NCI-H748 (cell line): ENCODE data around the gene ADSL.
"Not testable (repeated sequence)": the region's sequence is repeated elsewhere in the genome, so short reads cannot be mapped to it uniquely, and the experiment has no call there.

Experiments
- DNase-seq: peaks from one replicate; lab custom pipeline; 2025; ENCODE audit not compliant: unreplicated experiment; lab: John Stamatoyannopoulos, UW

ADSL gene

DNA sequence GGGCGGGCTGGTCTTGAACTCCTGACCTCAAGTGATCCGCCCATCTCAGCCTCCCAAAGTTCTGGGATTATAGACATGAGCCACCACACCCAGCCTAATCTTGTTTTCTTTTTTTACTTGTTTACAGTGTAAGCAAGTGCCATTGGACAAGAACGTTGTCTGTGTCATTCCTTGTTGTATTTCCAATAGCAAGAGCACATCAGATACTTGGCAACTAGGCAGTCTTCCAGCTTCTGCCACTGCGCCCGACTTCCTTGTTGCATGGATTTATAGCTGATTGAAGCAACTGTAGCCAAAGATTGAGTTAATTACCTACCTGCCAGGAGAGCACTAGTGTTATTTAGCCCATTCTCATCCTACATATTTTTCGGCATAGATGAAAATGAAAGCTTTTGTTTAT is 21.0 kb downstream of the ADSL start:
- DNase-seq, result no peak

DNA sequence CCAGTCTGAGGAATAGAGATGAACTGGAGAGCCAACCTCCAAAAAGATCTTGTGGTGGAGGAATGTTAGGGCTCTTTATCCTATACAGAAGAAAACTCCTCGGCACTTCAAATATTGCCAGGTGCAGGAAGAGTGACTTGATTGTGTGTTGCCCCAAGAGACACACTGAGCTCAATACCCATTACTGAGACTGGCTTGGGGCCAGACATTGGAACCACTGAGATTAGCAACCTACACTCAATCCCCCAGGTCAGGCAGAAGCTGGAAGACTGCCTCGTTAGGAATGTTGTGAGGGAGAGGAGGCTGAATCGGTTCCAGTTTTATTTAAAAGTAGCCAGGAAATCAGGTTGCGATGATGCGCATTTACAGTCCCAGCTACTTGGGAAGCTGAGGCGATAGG is 21.7 kb downstream of the ADSL start:
- DNase-seq, result no peak

DNA sequence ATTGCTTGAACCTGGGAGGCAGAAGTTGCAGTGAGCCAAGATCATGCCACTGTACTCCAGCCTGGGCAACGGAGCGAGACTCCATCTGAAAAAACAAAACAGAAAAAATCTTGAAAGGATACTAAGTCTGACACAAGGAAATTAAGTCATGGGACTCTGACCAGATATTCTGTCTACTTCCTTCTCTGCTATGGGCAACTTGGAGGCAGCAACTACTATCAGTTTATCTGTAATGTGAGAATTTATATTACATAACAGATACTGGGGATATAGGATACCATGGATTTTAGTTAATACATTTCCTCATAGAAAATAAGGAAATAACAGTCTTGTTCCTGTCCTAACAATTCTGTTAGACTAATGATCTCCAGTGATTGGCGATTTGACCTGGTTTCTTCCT is 22.5 kb downstream of the ADSL start:
- no peak for DNase-seq

DNA sequence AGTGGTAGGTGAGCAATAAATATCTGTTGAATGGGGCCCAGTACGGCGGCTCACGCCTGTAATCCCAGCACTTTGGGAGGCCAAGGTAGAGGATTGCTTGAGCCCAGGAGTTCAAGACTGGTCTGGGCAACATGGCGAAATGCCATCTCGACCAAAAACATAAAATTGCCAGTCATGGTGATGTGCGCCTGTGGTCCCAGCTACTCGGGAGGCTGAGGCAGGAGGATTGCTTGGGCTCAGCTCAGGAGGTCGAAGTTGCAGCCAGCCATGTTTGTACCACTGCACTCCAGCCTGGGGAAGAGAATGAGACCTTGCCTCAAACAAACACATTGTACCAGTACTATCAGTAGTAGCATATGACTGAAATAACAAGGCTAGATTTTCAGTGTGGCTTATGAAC is 28.3 kb downstream of the ADSL start:
- DNase-seq, result no peak

DNA sequence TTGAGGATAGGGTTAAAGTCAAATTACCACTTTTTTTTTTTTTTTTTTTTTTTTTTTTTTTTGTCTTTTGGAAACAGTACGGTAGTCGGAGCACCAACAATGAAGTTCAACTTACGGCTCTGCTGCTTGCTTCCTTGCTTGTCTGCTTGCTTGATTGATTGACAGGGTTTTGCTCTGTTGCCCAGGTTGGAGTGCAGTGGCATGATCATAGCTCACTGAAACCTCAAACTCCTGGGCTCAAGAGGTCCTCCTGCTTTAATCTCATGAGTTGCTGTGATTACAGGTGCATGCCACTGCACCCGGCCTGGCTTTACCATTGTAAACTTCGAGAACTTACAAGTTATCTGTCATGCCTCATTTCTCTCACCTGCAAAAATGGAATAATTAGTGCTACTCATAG is 29.8 kb downstream of the ADSL start:
- DNase-seq, result no peak

DNA sequence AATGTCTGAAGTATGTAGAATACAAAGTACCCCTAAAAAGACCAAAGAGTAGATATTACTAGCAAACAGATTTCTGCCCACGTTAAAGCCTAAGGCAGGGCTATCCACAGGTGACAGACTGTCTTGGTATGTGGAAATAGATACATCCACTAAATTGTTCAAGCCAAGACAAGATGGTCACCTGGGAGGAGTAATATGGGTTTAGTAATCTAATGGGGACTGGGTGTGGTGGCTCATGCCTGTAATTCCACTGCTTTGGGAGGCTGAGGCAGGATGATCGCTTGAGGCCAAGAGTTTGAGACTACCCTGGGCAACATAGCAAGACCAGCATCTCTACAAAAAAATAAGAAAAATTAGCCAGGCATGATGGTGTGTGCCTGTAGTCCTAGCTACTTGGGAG is 31.6 kb downstream of the ADSL start:
- no peak for DNase-seq

DNA sequence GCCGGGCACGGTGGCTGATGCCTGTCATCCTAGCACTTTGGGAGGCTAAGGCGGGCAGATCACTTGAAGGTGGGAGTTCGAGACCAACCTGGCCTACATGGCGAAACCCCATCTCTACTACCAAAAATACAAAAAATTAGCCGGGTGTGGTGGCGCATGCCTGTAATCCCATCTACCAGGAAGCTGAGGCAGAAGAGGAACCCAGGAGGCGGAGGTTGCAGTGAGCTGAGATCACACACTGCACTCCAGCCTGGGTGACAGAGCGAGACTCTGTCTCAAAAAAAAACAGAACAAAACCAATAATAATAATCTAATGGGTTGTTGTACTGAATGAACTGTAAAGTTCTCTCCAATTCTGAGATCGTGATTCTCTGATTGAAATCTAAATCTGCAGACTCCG is 32.1 kb downstream of the ADSL start:
- DNase-seq, result not testable (repeated sequence)

DNA sequence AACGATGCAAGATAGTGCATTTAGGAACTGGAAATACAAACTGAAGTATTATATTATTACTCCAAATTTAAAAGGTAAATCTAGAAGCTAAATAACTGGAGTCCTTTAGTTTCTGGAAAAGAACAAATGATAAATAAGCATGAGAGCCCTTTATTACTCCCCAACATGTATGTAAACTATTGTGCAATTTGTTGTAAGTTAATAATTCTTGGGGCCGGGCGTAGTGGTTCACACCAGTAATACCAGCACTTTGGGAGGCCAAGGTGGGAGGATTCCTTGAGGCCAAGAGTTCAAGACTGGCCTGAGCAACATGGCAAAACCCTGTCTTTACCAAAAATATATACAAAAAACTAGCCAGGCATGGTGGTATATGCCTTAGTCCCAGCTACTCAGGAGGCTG is 35.2 kb downstream of the ADSL start:
- DNase-seq, result no peak

DNA sequence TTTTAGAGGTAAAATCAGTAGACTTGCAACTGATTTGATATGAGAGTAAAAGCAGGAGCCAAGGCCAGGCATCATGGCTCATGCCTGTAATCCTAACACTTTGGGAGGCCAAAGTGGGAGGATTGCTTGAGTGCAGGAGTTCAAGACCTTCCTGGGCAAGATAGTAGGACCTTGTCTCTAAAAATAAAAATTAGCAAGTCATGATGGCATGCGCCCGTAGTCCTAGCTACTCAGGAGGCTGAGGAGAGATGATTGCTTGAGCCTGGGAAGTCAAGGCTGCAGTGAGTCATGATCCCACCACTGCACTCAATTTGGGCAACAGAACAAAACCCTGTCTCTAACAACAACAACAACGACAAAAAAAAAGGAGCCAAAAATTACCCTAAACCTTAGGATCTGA is 37.6 kb downstream of the ADSL start:
- DNase-seq, result no peak

DNA sequence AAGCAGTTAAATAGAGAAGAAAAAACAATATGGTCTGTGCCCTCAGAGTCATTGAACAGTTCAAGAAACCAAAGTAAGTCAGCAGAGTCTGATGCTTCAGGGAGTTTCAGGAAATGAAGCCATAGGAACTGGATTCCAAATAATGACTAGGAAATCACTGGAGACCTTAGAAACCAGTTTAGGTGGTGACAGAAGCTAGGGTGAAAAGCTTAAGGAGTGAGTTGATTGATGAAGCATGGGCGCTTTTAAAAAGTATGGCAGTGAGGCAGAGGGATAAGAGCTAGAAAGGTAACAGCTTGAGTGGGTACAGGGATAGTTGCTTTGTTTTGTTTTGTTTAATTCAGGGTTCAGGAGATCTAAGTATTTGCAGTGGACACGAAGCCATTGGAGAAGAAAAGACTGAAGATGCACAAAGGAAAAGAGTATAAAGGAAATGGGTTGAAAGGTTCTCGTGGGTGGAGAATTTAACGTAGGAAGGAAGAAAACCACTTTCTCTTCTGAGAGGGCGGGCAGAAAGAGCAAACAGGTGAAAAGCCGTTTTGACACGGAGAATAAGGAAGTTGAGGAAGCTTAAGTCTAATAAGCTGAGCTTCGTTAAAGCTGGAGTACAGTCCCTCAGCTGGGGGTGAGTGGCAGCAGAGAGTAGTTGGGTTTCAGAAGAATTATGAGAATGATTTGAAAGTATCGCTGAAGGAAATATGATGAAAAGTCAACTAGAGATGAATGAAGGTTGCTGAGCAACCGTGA is 38.9 kb downstream of the ADSL start:
- DNase-seq, result no peak

DNA sequence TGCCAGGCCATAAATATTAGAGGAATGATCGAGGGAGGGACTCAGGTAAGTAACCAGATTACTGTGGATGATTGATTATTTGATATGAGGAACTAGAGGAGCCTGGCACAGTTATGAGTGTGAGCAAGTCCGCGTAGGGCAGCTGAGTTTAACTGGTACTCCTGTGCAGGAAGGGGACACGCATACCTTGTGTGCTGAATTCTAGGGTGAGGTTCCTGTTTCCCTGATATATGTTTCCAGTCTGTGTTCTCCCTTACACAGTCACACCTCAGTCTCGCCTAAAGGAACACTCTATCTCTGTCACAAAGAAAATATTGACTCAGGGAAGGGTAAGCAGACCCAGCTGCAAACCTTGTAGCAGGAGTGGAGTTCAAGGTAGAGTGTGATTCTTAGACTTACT is 41.4 kb downstream of the ADSL start:
- DNase-seq, result no peak

DNA sequence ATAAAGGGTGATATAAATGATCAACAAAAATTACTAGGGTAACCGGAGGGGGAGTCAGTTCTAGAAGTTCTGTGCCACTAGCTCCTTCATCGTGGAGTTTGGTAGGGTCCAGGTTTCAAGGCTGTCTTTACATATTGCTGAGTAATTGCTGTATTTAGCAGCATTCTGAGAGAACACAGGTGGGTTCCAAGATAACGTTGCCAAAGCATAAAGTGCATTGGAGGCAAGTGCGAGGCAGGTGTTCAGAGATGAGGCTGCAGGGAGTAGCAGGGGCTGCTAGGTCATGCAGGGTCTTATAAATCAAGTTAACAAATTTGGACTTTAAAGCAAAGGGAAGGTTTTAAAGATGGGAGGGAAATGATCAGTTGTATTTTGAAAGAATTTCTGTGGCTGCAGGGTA is 41.9 kb downstream of the ADSL start:
- DNase-seq, result no peak

DNA sequence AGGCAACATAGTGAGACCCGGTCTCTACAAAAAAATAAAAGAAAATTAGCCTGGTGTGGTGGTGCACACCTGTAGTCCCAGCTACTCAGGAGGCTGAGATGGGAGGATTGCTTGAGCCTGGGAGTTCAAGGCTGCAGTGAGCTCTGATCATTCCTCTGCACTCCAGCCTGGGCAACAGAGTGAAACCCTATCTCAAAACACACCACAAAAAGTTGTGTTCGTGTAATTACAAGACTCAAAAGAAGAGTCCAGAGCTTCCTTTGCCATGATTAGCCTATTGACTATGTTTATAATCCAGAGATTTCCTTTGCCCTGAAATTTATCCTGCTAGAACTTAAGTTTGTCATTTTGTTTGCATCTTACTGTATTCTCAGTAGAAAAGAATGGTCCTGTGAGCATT is 45.1 kb downstream of the ADSL start:
- DNase-seq, result no peak

DNA sequence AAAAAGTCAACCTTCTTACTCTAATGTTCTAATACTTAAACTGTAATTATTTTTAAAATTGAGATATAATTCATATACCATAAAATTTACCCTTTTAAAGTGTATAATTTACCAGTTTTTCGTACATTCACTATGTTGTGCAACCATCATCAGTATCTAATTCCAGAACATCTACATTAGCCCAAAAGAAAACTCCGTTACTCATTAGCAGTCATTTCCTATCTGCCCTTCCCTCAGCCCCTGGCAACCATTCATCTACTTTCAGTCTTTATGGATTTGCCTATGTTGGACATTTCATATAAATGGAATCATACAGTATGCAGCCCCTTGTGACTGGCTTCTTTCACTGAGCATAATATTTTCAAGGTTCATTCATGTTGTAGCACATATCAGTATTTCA is 46.3 kb downstream of the ADSL start:
- no peak for DNase-seq

DNA sequence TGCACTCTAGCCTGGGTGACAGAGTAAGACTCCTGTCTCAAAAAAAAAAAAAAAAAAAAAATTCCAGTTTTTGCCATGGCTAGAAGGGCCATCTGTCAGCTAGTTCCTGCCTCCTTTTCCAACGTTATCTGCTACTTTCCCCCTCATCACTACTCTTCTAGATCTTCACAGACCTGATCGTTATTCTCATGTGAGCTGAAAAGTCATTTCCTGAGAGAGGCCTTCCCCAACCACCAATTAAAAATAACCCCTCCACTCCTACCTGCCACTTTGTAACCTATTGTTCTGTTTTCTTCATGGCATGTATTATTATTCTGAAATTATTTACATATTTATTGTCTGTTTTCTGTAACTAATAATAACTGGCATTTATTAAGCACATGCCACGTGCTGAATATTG is 48.3 kb downstream of the ADSL start:
- DNase-seq, result no peak

DNA sequence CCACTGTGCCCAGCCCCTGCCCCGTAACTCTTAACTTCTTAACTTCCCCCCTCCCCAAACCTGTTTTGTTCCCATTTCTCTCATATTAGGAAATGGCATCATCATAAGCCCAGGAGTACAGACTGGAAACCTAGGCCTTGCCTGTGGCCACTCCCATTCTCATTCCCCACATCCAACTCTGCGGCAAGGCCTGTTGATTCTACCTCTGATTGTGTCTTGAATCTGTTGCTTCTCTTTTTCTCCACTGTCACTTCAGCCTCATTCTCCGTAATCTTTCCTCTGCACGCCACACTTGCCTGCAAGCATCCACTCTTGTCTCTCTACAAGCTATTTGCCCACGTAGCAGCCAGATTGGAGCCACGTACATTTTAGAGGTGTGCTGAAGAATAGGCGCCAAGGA is 49.3 kb downstream of the ADSL start:
- no peak for DNase-seq

DNA sequence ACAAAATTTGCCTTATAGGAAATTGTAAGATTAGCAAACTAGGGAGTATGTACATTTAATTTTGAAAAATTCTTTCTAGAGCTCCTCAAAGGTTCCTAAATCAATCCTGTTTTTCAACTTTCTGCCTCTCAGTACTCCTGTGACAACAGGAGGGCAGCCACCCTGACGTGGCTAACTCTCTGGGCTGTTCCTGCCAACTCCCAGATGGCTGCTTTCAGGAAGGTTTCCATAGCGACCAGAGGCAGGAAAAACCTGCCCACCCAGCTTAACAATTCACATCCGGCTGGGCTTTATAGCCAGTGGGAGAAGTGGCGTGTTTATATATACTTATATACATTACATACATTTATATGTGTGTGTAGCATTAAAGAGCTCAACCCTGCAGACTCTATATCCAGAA is 50.6 kb downstream of the ADSL start:
- DNase-seq, result peak; percentile 96

DNA sequence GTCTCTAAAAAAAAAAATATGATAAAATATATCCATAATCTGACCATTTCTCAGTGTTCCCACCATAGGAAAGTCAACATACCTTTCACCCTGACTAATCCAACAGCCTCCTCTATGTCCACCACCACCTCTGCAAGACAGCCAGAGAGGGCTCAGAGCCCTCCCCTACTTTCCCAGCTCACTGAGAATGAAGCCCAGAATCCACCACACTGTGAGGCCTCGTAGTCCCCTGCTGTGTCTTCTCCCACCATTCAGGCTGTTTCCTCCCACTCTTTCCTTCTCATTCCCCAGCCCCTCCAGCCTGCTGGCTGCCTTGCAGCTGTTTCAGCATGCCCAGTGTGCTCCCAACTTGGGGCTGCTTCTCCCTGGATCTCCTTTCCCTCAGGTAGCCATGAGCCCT is 51.1 kb downstream of the ADSL start:
- DNase-seq, result no peak

DNA sequence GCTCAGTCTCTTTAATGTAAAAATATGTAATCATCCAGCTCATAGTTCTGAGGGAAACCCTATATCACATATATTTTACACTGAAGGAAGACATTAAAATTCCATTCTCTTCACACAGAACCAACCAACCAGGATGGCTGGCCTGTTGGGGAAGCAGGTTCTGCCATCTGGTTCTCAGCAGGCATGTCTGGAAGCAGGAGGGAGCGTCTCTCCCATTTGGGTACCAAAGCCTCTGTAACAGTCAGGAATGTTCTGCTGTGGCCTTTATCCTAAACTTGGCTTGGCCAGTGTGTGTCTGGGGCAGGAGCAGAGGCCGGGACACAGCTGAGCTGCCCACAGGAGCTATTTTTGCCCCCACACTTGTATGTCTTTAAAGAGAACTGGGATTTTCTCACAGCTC is 53.3 kb downstream of the ADSL start:
- DNase-seq, result no peak

DNA sequence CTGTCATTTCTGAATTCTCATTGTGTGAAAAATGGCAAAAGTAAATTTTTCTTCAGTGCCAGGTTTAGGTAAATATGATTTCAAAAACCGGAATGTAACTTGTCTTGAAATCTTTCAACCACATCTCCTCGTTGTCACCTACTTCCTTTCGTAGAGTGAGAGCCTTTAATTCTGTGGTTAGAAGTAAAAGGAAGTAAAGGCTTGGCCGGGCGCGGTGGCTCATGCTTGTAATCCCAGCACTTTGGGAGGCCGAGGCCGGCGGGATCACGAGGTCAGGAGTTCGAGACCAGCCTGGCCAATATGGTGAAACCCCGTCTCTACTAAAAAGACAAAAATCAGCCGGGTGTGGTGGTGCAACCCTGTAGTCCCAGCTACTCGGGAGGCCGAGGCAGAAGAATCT is 53.9 kb downstream of the ADSL start:
- DNase-seq, result no peak

DNA sequence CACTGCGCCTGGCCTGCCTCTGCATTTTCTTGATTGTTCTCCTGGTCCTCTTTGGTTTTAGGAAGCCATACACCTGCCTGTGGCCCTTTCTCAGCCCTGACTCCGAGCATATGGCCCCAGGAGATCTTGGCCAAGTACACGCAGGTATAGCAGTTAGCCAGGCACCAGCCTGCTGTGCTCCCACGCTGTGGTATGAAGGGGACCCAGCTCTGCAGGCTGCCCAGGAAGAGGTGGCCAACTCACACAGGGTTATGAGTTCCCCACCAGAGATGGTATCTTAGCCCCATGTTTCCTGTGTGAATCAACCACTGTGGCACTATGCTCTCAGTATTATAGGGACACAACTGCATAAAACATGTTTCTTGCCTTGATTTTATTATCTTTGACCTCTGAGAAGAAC is 55.2 kb downstream of the ADSL start:
- DNase-seq, result no peak

DNA sequence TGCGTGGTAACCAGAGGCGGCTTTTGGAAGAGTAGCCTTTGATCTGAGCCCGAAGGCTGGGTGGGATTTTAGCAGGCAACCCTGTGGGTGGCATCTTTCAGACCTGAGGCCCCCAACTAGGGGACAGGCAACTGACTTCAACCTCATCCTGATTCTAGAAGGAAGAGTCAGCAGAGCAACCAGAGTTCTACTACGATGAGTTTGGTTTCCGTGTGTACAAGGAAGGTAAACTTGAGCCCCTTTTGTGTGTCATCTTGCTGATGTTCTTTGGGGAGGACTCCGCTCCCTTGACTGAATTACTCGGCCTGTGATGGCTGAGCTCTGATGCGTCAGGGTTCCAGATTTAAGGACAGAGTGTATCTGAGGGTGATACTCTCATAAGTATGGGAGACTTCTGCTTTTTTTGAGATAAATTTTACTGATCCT is 55.7 kb downstream of the ADSL start:
- DNase-seq, result no peak

DNA sequence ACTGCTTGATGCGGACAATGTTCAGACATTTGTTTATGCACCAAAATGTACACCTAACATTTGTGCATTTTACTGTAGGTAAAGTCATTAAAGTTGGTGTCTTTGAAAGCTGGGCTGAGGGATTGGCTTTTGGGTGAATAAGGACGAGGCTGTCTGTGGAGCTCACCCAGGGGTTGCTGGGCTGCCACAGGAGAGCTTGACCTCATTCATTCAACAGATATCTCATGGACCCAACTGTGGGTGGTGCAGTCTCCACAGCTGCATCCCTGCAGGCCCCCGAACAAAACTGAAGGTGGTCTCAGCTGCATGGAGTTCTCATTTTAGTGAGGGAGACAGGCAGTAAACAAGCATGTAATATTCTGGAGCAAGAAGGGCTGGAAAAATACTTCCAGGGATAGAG is 56.8 kb downstream of the ADSL start:
- no peak for DNase-seq

DNA sequence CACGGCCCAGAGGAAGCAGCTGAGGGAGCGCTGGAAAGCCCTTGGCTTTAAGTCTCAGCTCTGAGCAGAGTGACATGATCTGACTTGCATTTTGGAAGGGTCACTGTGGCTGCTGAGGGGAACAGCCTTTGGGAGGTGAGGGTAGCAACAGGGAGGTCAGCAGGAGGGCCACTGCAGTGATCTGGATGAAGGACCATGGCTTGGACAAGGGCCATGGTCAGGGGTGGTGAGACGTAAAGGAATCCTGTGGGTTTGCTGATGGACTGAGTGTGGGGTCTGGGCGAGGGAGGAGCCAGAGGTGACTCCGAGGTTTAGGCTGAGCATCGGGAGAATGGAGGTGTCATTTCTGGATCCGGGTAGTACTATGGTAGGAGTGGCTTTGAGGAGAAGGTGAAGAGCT is 57.4 kb downstream of the ADSL start:
- no peak for DNase-seq
